Measurements from ENCODE around the gene PDE6C.

PDE6C gene

DNA sequence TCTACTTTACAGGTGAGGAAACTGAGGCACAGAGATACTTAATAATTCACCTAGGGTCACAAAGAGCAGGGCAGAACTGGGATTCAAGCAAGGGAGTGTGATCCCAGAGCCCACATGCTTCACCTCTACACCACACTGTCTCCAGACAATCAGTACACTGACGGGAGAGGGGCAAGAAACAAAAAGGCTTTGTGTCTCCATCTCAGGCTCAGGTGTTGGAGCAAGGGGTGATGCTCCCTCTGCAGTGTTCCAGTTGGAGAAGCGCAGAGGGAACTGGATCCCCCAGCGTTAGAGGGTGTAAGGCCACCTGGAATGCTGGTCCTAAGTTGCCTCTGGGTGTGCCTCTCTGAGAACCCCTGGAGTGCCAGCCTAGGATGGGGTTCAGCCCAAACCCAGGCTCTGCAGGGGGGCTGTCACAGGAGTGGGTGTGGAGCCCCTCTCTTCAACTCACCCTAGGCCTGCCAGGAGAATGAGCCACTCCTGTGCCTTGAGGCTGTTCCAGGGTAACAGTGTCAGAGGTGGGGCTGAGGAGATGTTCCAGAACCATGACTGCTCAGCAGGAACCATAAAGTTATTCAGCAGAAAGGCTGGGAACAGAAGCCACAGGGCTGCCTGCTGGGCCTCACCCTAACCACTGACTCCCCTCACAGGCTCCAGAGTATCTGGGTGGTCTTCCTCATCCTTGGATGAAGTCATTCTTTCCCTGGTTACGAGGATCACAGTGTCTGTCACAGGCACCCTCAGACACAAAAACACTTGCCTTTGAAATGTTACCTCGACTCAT, 16.8 kb upstream of the PDE6C start:
- DNase-seq, result no peak

GRCh38 chr10:93596539-93596938, 15.8 kb upstream of the PDE6C start:
- no peak for DNase-seq

DNA sequence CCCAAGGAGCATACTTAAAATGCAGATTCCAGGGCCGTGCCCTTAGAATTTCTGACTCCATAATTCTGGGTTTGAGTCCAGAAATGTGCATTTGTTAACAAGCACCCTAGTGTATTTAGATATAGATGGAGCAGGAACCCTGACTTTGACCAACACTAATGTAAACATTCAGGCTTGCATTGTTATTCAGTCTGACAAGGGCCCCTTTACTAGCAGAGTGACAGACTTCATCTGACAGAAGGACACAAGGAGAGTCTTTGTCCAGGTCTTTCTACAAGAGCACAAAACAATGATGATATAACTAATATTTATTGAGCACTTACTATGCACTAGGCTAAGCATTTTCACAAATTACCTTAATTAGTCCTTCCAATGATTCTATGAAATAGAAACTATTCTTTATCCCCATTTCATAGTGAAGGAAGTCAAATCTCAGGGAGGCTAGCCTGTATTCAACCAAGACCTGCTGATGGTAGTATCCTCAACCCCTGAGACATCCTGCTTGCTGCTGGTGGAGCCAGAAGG, 15.2 kb upstream of the PDE6C start:
- no peak for DNase-seq

DNA sequence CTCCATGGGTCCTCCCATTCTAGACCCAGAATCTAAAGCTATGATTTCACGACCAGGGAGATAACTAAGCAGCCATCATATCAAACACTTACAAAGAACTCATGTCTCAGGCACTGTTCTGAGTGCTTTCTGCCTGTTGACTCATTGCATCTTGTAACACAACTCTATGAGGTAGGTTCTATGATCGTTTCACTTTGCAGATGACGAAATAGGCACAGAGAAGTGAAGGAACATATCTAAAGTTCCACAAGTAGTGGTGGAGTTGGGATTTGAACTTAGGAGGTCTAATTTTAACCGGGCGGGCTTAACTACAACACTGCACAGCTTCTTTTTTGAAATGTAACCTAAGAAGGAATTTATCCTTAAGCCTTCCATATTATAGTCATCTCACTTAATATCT, 14.2 kb upstream of the PDE6C start:
- no peak for DNase-seq

- no peak for DNase-seq
Measured at GRCh38 chr10:93599335-93599734, 13.0 kb upstream of the PDE6C start.

DNA sequence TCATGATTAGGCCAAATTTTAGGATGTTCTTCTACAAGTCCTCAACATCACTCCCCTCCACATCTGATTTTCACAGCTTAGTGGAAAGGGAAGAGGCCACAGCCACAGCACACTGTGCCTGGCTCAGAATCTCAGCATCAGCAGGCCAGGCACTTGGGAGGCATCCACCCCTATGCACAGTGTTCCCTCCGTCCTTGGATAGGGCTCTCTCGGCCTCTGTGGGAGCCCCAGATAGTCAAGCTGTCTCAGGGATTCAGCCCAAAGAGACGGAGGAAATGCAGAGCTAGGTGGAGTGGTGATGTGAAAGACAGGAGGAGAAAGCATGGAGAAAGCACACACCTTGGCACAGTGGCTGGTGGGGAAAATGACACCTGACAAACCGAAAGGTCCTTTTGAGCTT, 12.6 kb upstream of the PDE6C start:
- no peak for DNase-seq

GRCh38 chr10:93600446-93601145, 11.7 kb upstream of the PDE6C start:
- no peak for DNase-seq

- DNase-seq, result no peak
Measured at GRCh38 chr10:93601146-93601773, 11.1 kb upstream of the PDE6C start, which contains the start of gene RBP4. RBP4 (minus strand) TSS chr10:93601235; CDS start chr10:93601028, 207 bp downstream.

GRCh38 chr10:93601774-93602162, 10.6 kb upstream of the PDE6C start:
- DNase-seq, result no peak

- DNase-seq, result no peak
Measured at GRCh38 chr10:93603023-93603422, 9.3 kb upstream of the PDE6C start.

- DNase-seq, result peak in 1 of 2 experiments; percentile 40
Measured at GRCh38 chr10:93604146-93604545, 8.2 kb upstream of the PDE6C start.

DNA sequence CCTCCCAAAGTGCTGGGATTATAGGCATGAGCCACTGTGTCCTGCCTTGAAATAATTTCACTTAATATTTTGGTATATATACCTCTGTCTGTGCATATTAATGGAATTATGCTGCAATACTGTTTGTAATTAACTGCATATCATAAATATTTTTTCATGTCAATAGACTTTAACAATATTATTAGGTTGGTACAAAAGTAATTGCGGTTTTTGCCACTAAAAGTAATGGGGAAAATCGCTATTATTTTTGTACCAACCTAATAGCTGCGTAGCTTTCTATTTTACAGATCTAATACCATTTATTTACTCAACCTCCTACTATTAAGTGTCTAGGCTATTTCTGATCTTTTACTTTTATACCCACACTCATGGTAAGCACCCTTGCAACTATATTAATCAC, 3.9 kb upstream of the PDE6C start:
- DNase-seq, result no peak

GRCh38 chr10:93613126-93613525, 789 bp downstream of the PDE6C start:
- DNase-seq, result no peak

DNA sequence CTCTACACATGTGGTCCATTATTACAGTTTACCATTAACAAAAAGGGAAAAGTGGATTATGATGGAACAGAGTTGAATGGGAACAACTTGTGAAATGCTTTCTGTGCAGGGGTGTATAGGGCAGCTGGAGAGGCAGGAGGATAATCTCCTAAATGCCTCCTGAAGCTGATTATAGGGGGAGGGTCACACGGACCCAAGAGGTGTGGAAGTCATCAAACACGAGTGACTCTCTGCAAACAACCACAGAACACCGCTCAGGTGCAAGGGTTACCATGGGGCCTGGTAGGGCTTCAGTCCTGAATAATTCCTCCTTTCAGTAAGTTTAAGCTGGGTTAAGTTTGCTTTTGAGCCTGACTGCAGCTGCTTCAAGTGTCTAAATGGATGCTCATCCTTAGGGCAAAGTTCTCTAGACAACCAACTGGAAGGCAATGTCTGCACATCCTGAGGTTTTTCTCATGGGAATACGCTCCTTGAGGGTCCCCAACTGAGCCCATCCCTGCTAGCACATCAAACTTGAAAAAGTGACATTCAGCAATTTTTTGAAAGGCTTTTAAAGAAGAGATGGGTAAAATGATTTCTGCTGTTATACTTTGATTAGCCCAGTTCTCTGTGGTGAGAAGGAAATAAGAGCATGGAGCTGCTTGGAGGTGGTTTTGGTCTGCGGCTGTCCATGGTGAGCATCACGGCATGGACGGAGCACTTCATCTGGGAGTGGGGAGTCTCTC, 1.9 kb downstream of the PDE6C start:
- DNase-seq, result no peak

DNA sequence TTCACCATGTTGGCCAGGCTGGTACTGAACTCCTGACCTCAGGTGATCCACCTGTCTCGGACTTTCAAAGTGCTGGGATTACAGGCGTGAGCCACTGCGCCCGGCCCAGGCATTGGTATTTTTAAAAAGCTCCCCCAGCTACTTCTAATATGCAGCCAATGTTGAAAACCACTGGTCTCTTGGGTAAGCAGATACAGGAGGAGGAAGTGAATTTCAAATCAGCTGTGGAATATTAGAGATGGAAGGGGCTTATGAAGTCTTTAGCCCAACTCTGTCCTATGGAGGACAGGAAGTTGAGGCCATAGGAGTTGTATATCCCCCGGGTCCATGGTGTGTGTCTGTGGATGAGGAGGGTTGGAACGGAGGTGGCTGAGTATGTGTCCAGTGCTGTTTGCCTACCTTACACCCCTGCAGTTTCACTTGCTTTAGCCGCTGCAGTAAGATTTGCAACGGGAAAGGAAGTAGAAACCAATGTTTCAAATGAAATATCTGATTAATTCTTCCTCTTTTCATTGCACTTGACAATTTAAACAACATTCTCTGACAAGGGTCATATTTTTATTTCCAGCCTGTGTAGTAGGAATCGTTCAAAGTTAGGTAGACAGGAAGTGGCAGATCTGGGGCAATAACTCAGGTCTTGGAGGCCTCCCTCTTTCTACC, 3.4 kb downstream of the PDE6C start:
- DNase-seq, result no peak

DNA sequence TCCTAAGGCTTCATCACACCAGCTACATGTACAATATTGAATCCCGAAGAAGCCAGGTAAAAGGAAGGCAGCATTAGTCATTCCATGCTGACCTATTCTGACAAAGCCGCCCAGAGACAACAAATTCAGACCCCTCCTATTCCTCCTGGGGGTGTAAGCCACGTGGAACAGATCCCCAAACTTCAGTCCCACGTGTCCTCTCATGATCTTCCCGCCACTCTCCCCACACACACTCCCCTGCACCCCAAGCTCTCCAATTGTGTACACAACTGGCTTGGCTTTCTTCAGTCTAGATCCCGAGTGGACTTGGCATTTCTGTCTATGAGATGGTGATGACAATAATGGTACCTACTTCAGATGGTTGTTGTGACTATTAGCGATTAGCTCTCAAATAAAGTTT, 8.6 kb downstream of the PDE6C start:
- no peak for DNase-seq

GRCh38 chr10:93622942-93623341, 10.6 kb downstream of the PDE6C start:
- DNase-seq, result no peak

GRCh38 chr10:93628858-93629257, 16.5 kb downstream of the PDE6C start:
- DNase-seq, result no peak

GRCh38 chr10:93629647-93630305, 17.4 kb downstream of the PDE6C start:
- no peak for DNase-seq

GRCh38 chr10:93630625-93631557, 18.6 kb downstream of the PDE6C start:
- DNase-seq, result no peak

DNA sequence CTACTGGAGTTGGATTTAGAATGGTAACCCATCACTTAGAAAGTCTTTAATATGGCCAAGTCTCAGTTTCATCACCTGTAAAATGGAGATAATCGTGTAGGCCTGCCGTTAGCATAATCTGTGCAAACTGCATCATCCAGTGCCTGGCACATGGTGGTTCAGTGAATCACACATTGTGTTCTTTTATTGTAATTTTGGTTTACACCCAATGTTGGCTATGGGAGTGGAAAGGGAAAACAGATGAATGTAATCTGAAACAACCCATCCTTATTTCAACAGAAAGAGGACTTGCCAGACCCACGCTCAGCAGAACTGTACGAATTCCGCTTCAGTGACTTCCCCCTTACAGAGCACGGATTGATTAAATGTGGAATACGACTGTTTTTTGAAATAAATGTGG, 27.5 kb downstream of the PDE6C start:
- DNase-seq, result no peak
